Endothelial cell of umbilical vein (primary cell): ENCODE data around the gene MS4A15. TPM values are rescaled to one million over a fixed set of nuclear protein-coding genes. Genes with fewer than 3 reads are reported as not detected.

Source experiments
- BruUV-seq: library from RNA; stranded (reverse); fragments of 400-500 nt; replicated peaks from 2 replicates; lab custom pipeline; 2021; lab: Mats Ljungman, UMichigan
- CTCF ChIA-PET: fragments of 300-600, 350-600 bp; sonication (Branson Sonifier 250); formaldehyde crosslinking; loops from one replicate; lab custom pipeline; 2021; ENCODE audit warnings: antibody characterized with exemption, inconsistent platforms; lab: Charles Lee
- POLR2A ChIA-PET: fragments of 300-600, 350-600 bp; sonication (Branson Sonifier 250); formaldehyde crosslinking; loops from one replicate; lab custom pipeline; 2021; ENCODE audit warnings: antibody characterized with exemption, inconsistent platforms; lab: Charles Lee
- DNase-seq: peaks from one replicate; pipeline ENCODE4 v3.0.0-alpha.2; 2011; ENCODE audit warnings: low read depth, low spot score
- FAIRE-seq: peaks from 2 replicates; lab custom pipeline; 2011; peaks lifted over from hg19 to GRCh38; lab: Jason Lieb, UNC
- H2AFZ ChIP-seq: 2 replicates; pipeline ENCODE4 v1.6.0; 2012; ENCODE audit warnings: low read depth, low read length, control low read depth, inconsistent platforms
- H3K27ac ChIP-seq: 2 replicates; pipeline ENCODE4 v1.5.1; 2011; ENCODE audit warnings: low read depth, mild to moderate bottlenecking, control low read depth, low read length, moderate library complexity; ENCODE audit not compliant: insufficient read depth
- H3K27me3 ChIP-seq, 2 experiments: 2 replicates each; pipeline versions ENCODE4 v1.6.0 to v1.6.1; 2011; ENCODE audit warnings: low read length in 2 of 2, mixed read lengths in 1 of 2; ENCODE audit not compliant: control insufficient read depth in 2 of 2, insufficient read depth in 2 of 2
- H3K36me3 ChIP-seq, 2 experiments: 2 replicates in 1 of 2; 3 replicates in 1 of 2; pipeline ENCODE4 v1.5.1; 2011; ENCODE audit warnings: low read length in 2 of 2, mild to moderate bottlenecking in 1 of 2, moderate library complexity in 1 of 2; ENCODE audit not compliant: control insufficient read depth in 2 of 2, insufficient read depth in 2 of 2; ENCODE audit errors: extremely low read depth in 1 of 2
- H3K4me1 ChIP-seq: 3 replicates; pipeline ENCODE4 v1.5.1; 2011; ENCODE audit warnings: mild to moderate bottlenecking, low read length; ENCODE audit not compliant: control insufficient read depth, insufficient read depth; ENCODE audit errors: extremely low read depth
- H3K4me2 ChIP-seq: 2 replicates; pipeline ENCODE4 v1.6.1; 2011; ENCODE audit warnings: low read length, control low read depth, mixed read lengths; ENCODE audit not compliant: insufficient read depth
- H3K4me3 ChIP-seq, 3 experiments: fragments of 200-600 bp in 1 of 3; sonication (generic), shearing (Covaris generic) in 1 of 3; replicated peaks in 1 of 3; 2 replicates each; pipeline ENCODE4 v1.5.1; 2011 to 2016; ENCODE audit warnings: control low read depth in 3 of 3, low read length in 3 of 3, mild to moderate bottlenecking in 2 of 3, inconsistent platforms in 1 of 3, low read depth in 1 of 3, moderate library complexity in 1 of 3; ENCODE audit not compliant: insufficient read depth in 1 of 3
- H3K79me2 ChIP-seq: 2 replicates; pipeline ENCODE4 v1.6.0; 2012; ENCODE audit warnings: low read length, inconsistent platforms; ENCODE audit not compliant: control insufficient read depth, insufficient read depth
- H3K9ac ChIP-seq: replicated peaks from 2 replicates; pipeline ENCODE3; 2011; ENCODE audit warnings: low read length, control low read depth; ENCODE audit not compliant: insufficient read depth; ENCODE audit errors: extremely low read depth
- H3K9me1 ChIP-seq: replicated peaks from 3 replicates; pipeline ENCODE4 v1.6.0; 2011; ENCODE audit warnings: mild to moderate bottlenecking, low read length; ENCODE audit not compliant: control insufficient read depth, insufficient read depth; ENCODE audit errors: extremely low read depth
- H3K9me3 ChIP-seq: replicated peaks from 2 replicates; pipeline ENCODE4 v1.5.1; 2012; ENCODE audit warnings: low read length, inconsistent platforms; ENCODE audit not compliant: control insufficient read depth, insufficient read depth
- H4K20me1 ChIP-seq: replicated peaks from 2 replicates; pipeline ENCODE3; 2011; ENCODE audit warnings: mild to moderate bottlenecking, low read length; ENCODE audit not compliant: control insufficient read depth, insufficient read depth; ENCODE audit errors: extremely low read depth
- EZH2 ChIP-seq: IDR thresholded peaks from 2 replicates; pipeline ENCODE4 v1.6.1; 2012; ENCODE audit warnings: borderline replicate concordance, low read depth, mild to moderate bottlenecking, moderate library complexity, low read length, inconsistent platforms; ENCODE audit not compliant: severe bottlenecking
- FOS ChIP-seq: IDR thresholded peaks from 2 replicates; pipeline ENCODE4 v1.6.1; 2011; ENCODE audit warnings: mild to moderate bottlenecking, low read length, moderate library complexity, borderline replicate concordance; ENCODE audit not compliant: insufficient read depth
- GATA2 ChIP-seq: IDR thresholded peaks from 2 replicates; pipeline ENCODE4 v1.7.0; 2011; ENCODE audit warnings: low read depth, mild to moderate bottlenecking, moderate library complexity, mixed read lengths, low read length; ENCODE audit not compliant: insufficient read length, insufficient read depth
- JUN ChIP-seq: IDR thresholded peaks from 2 replicates; pipeline ENCODE4 v1.6.1; 2011; ENCODE audit warnings: borderline replicate concordance, low read depth; ENCODE audit not compliant: insufficient read length, insufficient read depth
- MYC ChIP-seq: IDR thresholded peaks from one replicate; pipeline ENCODE4 v1.6.1; 2011; ENCODE audit warnings: mild to moderate bottlenecking, low read depth, low read length
- POLR2A ChIP-seq: IDR thresholded peaks from 2 replicates; pipeline ENCODE4 v1.6.1; 2012; ENCODE audit warnings: low read depth, mild to moderate bottlenecking, control low read depth, low read length
- POLR2AphosphoS5 ChIP-seq: IDR thresholded peaks from 2 replicates; pipeline ENCODE4 v1.6.1; 2012; ENCODE audit warnings: low read depth, mild to moderate bottlenecking, control low read depth, low read length, moderate library complexity; ENCODE audit not compliant: insufficient read depth
- dilution Hi-C: fragments of 300-500 bp; cut with MboI; formaldehyde crosslinking; loops from one replicate; pipeline ENCODE4 v1.15.0; 2019; ENCODE audit warnings: low sequenced_read_pairs; ENCODE audit not compliant: extremely low pct_ligation_motif_present
- intact Hi-C: fragments of 100-400 bp; cut with micrococcal nuclease; formaldehyde crosslinking; loops from one replicate; pipeline ENCODE4 v1.10.0; 2022
- polyA plus RNA-seq, 4 experiments: library from polyadenylated mRNA; depleted of rRNA in 3 of 4; stranded (reverse) in 3 of 4; unstranded in 1 of 4; fragments of >200 nt; gene quantifications; 2 replicates each; pipeline versions ENCODE4 v1.2.1 to v1.2.3, GENCODE V29; 2011 to 2012; ENCODE audit warnings: missing spikeins in 1 of 4
- total RNA-seq: library from RNA; stranded (reverse); gene quantifications from 2 replicates; pipeline ENCODE4 v1.2.3, GENCODE V29; 2021
- TF ChIP-seq, protein P1 (sequence below), 2 donors: IDR thresholded peaks; 1 replicate in 1 of 2; 2 replicates in 1 of 2; pipeline ENCODE4 v1.5.1; 2011; ENCODE audit warnings: low read length in 2 of 2, mild to moderate bottlenecking in 2 of 2, moderate library complexity in 2 of 2, control low read depth in 1 of 2, inconsistent platforms in 1 of 2, low read depth in 1 of 2; ENCODE audit not compliant: insufficient read depth in 1 of 2; ENCODE audit errors: extremely low read depth in 1 of 2
- TF ChIP-seq, protein P2 (sequence below): IDR thresholded peaks from 2 replicates; pipeline ENCODE4 v1.6.1; 2011; ENCODE audit not compliant: insufficient read depth, insufficient read length

Gene MS4A15
- total and polyA plus RNA-seq, 2 donors (not counting 3 experiments of a cell fraction or from before 2014, with no cell fraction given), result not detected

DNA sequence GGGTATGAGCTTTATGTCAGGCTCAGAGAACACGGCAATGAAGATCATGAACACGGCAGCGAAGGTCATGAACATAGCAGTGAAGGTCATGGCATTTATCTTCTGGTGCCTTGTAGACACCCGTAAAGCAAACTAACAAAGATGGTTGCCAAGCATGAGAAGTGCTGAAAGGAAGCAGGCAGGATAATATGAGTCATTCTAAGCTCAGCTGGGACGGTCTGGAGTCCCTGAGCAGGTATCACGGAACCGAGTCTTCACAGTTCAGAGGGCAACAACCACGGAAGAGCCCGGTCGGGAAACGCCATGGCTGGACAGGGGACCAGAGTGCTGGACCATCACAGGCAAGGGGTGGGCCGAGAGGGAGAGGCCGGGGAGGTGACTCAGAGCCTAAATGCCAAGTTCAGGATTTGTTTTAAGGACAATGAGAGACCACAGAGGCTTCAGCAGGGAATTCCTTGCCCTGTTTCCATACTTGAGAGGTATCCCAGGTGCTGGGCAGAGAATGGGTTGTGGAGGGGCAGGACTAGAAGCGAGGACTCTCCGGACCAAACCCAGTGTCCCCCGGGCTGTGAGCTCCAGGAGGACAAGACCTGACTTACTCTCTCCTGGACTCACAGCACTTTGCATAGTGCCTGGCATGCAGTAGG, 15.3 kb downstream of the MS4A15 start:
- CTCF ChIA-PET, result interaction anchor here (1.6 to 5.3 kb wide), 4 partner anchors 9 to 127 kb away, joined by 5 to 47 read pairs (median 12); no protein-coding TSS in a partner anchor
- FAIRE-seq, result no peak
- TF ChIP-seq JUN (peak; percentile 14), POLR2AphosphoS5 (no peak), FOS (peak; percentile 57), POLR2A (no peak)

DNA sequence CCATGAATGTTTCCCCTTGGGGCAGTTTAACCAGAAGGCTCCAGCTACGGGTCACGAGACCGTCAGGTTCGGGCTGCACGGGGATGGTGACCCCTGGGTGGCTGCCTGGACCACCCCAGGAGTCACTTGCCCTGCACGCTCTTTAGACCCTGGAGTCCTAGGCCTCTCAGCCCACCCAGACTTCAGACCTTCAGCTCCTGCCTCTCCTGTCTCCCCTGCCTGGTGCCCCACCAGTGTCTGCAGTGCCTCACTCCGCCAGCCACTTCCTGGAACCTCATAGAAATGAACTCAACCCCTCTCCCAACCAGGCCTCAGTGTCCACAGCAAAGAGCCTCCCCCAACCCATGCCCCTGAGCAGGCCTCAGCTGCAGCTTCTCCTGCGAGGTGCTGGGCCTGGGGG, 16.0 kb downstream of the MS4A15 start:
- Histone ChIP-seq H4K20me1 (no peaks in the 10 kb centered on the region), H3K36me3 (no peaks in the 10 kb centered on the region), H3K9ac (no peak overlapping the region), H3K27ac (no peak overlapping the region), H3K9me1 (no peaks in the 10 kb centered on the region), H2AFZ (no peak overlapping the region), H3K27me3 (no peaks in the 10 kb centered on the region), H3K4me2 (no peak overlapping the region), H3K9me3 (no peaks in the 10 kb centered on the region), H3K4me1 (peaks cover 25% of the 10 kb centered on the region), H3K79me2 (no peaks in the 10 kb centered on the region), H3K4me3 (no peak overlapping the region)
- no TSS peak for BruUV-seq
- ChIA-PET CTCF (interaction anchor here (1.6 to 5.3 kb wide), 4 partner anchors 10 to 127 kb away, joined by 5 to 47 read pairs (median 12); no protein-coding TSS in a partner anchor), POLR2A (no interaction called here)
- no peak for DNase-seq
- intact Hi-C loops (no loop called here), dilution Hi-C loops (no loop called here)
- TF ChIP-seq GATA2 (no peak), EZH2 (no peak), JUN (no peak), MYC (no peak), POLR2A (no peak), FOS (no peak), POLR2AphosphoS5 (no peak)
- TF ChIP-seq, protein P1, sequence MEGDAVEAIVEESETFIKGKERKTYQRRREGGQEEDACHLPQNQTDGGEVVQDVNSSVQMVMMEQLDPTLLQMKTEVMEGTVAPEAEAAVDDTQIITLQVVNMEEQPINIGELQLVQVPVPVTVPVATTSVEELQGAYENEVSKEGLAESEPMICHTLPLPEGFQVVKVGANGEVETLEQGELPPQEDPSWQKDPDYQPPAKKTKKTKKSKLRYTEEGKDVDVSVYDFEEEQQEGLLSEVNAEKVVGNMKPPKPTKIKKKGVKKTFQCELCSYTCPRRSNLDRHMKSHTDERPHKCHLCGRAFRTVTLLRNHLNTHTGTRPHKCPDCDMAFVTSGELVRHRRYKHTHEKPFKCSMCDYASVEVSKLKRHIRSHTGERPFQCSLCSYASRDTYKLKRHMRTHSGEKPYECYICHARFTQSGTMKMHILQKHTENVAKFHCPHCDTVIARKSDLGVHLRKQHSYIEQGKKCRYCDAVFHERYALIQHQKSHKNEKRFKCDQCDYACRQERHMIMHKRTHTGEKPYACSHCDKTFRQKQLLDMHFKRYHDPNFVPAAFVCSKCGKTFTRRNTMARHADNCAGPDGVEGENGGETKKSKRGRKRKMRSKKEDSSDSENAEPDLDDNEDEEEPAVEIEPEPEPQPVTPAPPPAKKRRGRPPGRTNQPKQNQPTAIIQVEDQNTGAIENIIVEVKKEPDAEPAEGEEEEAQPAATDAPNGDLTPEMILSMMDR (IDR thresholded peaks at IDR 0.05; ENCODE audit: extremely low read depth in 1 of 2, insufficient read depth in 1 of 2, low read depth in 1 of 2, low read length in 2 of 2), result no peak
- TF ChIP-seq, protein P2, sequence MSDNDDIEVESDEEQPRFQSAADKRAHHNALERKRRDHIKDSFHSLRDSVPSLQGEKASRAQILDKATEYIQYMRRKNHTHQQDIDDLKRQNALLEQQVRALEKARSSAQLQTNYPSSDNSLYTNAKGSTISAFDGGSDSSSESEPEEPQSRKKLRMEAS, result no peak
- FAIRE-seq, result no peak

More for the DNA sequence above, 15.3 kb downstream of the MS4A15 start:
- peak; percentile 24 for DNase-seq
- Histone ChIP-seq H3K27me3 (peaks cover 0 to 2% of the 10 kb centered on the region in 2 experiments), H2AFZ (no peak overlapping the region), H3K9me3 (no peaks in the 10 kb centered on the region), H3K27ac (no peak overlapping the region), H3K4me1 (peaks cover 19% of the 10 kb centered on the region), H3K4me3 (no peak overlapping the region), H3K9ac (no peak overlapping the region), H3K79me2 (no peaks in the 10 kb centered on the region), H3K4me2 (no peak overlapping the region), H3K9me1 (no peaks in the 10 kb centered on the region), H3K36me3 (no peaks in the 10 kb centered on the region), H4K20me1 (no peaks in the 10 kb centered on the region)
- dilution Hi-C loops, result no loop called here
- BruUV-seq, result no TSS peak
- POLR2A ChIA-PET, result no interaction called here
- intact Hi-C loops, result no loop called here
